Stimulated activated CD8-positive, alpha-beta memory T cell treated with anti-CD3 and anti-CD28 coated beads, Interleukin-15, amount 100 ng/mL, for 4 hours (primary cell): ENCODE measurements around the gene PSD4.
A peak's percentile ranks its signal among the peaks of the same experiment; 100 is the strongest.

Experiments
- DNase-seq, 2 donors: peaks; one replicate each; pipeline ENCODE4 v3.0.0-alpha.2; 2020; ENCODE audit warnings: low read depth in 2 of 2

The PSD4 gene

DNA sequence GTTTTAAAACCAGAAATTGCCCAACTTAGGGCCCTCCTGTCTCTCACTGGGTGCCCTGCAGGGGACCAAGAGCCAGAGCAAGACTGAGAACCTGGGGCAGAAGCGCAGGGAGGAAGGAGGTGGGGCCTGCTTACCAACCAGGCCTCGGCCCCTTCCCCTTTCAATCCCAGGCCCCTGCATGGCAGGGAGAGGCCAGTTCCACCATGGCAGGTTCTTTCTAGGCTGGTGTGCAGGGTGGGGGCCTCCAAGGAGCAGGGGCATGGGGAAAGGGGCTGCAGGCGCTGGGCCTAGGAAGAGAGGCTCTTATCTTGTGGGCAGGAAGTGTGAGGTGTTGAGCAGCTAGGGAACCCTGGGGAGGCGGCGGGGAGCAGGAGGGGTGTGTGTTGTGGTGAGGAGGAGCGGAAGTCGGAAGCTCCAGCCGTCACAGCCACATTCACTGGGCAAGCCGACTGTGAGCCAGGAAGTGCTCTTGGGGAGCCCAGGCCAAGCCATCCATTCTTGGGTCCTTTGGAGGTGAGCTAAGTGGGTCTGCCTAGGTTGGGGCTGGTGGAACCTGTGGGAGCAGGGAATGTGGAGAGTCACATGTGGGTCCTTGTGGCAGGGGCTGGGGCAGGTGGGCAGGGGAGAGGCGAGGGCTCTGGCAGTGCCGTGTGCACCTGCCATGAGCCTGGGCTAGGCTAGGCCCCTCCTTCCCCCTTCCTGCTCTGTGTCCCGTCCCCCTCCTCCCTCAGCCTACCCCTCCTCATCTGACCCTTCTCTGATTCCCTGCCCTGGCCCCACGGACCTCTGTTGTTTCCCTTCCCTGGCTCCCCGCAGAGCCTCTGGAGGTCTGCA, at the start of gene PSD4:
Gene PSD4, plus strand, starts transcription at position 430 of the 834 bp plus-strand sequence. CDS start 8,486 bp downstream, outside the sequence.
- DNase-seq, result peak; percentile 67 to 73

DNA sequence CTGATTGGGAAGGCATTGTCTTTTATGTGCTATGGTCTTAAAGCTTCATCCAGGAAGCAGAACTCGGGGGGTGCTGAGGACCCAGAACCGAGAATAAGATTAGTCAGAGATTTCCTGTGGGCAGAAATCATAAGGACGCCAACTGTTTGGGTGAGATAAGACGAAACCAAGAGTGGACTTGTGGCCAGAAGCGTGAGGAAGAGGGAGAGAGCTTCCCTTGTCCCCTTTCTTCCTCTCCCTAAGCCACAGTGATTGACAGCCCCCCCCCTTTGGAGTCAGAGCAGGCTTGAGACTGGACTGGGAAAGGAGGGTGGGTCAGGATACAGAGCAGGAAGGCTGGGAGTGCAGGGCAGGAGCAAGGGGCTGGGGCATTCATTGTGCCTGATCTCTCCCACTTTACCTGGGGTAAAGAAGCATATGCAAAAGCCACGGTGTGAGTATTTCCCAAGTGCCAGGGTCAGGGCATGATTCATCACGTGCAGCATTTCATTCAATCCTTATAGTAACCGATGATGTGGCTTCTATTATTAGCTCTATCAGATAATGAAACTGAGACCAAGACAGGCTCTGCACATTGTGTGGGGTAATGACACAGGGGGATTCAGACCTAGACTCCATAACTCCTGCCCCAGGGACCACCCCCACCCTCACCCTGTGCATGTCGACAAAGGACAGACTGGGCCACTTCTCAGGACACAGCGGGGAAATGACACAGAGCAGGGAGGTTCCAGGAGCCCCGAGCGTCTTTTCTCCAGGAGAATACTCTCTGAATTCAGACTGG, 49.4 kb upstream of the PSD4 start:
- no peak for DNase-seq

DNA sequence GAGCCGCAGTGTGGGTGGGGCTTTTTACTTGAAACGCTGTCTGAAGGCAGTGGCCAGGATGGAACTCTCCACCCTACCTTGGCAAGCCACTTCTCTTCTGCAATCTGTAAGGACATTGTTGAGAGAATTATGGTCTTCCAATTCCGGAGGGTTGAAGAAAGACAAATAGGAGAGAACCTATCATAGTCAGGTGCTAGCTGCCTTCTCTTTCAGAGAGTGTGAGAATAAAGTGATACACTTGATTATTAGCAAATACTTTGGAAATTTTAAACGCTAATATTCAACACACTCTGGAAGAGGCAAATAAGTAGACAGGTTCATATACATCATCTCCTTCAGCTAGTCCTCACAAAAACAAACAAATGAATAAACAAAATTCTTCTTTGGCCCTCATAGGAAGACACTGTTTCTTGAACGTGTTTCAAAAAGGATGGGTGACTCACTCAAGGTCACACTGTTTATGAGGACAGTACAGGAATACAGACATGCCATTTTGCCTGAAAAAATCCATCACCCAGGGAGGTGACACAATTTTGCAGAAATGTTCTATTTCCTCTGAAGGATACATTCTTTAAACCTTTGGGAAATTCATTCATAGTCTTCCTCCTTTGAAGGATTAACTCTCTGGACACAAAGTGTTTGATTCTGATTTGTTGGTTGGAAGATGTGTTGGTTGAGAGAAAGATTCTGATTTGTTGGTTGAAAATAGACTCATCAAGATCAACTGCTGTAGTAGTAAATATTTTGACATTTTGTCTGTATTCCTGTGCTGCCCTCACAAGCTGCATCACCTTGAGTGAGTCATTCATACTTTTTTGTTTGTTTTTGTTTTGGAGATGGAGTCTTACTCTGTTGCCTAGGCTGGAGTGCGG, 48.6 kb upstream of the PSD4 start:
- no peak for DNase-seq

DNA sequence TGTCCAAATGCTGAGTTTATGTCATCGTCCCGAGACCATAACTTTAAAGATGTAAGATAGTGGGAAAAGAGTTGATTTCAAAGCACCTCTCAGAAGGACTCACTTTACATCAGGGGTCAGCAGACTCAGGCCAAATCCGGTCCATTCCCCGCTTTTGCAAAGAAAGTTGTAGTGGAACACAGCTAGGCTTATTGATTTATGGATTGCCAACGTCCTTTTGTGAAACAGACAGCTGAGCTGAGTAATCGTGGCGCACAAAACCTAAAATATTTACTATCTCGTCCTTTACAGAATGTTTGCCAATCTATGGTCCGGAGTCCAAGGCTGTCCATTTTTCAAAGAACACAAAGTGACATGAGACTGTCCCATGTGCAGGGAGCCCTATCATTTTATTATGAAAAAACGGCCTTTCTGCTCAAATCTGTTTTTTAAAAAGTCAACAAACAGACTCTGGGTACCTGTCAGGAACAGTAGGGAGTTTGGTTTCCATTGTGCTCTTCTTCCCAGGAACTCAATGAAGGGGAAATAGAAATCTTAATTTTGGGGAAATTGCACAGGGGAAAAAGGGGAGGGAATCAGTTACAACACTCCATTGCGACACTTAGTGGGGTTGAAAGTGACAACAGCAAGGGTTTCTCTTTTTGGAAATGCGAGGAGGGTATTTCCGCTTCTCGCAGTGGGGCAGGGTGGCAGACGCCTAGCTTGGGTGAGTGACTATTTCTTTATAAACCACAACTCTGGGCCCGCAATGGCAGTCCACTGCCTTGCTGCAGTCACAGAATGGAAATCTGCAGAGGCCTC, 46.7 kb upstream of the PSD4 start, which contains the start of gene IL1RN:
Gene IL1RN, plus strand, starts transcription at position 754 of the 801 bp plus-strand sequence. Its CDS starts 27 bp downstream, at position 781.
- no peak for DNase-seq

DNA sequence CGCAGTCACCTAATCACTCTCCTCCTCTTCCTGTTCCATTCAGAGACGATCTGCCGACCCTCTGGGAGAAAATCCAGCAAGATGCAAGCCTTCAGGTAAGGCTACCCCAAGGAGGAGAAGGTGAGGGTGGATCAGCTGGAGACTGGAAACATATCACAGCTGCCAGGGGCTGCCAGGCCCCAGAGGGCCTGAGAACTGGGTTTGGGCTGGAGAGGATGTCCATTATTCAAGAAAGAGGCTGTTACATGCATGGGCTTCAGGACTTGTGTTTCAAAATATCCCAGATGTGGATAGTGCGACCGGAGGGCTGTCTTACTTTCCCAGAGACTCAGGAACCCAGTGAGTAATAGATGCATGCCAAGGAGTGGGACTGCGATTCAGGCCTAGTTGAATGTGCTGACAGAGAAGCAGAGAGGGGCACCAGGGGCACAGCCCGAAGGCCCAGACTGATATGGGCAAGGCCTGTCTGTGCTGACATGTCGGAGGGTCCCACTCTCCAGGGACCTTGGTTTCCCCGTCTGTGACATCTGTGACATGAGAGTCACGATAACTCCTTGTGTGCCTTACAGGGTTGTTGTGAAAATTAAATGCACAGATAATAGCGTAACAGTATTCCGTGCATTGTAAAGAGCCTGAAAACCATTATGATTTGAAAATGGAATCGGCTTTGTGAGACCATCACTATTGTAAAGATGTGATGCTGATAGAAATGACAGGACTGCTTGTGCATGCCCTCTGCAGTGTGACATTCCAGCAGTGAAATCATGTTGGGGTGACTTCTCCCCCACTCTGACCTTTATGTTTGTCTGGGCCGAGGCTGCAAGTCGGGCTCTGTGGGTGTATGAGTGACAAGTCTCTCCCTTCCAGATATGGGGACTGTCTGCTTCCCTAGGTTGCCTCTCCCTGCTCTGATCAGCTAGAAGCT, 45.9 kb upstream of the PSD4 start:
- DNase-seq, result no peak

DNA sequence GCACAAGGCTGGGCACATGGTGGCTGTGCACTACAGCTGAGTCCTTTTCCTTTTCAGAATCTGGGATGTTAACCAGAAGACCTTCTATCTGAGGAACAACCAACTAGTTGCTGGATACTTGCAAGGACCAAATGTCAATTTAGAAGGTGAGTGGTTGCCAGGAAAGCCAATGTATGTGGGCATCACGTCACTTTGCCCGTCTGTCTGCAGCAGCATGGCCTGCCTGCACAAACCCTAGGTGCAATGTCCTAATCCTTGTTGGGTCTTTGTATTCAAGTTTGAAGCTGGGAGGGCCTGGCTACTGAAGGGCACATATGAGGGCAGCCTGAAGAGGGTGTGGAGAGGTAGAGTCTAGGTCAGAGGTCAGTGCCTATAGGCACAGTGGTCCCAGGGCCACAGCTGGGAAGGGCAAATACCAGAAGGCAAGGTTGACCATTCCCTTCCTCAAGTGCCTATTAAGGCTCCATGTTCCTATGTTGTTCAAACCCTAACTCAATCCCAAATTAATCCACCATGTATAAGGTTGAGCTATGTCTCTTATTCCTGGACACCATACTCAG, 44.2 kb upstream of the PSD4 start:
- DNase-seq, result no peak

DNA sequence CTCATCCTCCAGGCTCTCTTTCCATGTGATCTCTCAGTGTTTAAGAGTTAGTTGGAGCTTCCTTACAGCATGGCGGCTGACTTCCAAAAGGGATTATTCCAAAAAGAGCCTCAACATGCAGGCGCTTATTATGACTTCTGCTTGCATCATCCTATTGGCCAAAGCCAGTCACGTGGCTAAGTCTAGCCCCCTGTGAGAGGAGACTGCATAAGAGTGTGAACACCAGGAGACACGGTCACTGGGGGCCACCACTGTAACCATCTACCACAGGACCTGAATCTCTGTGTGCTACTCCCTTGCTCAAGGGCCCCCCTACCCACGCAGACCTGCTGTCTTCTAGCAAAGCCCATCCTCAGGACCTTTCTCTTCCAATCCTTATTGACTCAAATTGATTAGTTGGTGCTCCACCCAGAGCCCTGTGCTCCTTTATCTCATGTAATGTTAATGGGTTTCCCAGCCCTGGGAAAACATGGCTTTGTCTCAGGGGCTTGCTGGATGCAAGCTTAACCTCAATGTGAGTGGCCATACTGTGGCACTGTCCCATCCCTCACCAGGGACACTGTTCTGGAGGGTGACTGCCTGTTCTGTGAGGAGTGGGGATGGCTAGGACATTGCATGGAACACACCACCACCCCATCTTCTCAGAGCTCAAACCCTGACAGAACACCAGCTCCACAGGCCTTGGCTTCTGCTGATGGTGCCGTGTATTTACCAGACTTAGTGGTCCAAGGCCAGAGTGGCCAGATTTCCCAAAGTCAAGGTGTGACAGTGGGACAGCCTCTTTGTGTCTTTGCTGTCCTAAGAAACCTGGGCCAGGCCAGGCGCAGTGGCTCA, 42.2 kb upstream of the PSD4 start:
- no peak for DNase-seq

DNA sequence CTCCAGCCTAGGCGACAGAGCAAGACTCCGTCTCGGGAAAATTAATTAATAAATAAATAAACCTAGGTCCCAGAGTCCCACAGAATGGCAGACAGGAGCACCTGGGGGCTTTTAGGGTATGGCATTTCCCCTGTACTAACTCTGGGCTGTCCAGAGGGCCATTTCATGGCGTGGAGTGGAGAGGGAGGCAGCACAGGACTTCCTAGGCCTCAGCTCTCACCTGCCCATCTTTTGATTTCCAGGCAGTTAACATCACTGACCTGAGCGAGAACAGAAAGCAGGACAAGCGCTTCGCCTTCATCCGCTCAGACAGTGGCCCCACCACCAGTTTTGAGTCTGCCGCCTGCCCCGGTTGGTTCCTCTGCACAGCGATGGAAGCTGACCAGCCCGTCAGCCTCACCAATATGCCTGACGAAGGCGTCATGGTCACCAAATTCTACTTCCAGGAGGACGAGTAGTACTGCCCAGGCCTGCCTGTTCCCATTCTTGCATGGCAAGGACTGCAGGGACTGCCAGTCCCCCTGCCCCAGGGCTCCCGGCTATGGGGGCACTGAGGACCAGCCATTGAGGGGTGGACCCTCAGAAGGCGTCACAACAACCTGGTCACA, 41.3 kb upstream of the PSD4 start:
- no peak for DNase-seq

DNA sequence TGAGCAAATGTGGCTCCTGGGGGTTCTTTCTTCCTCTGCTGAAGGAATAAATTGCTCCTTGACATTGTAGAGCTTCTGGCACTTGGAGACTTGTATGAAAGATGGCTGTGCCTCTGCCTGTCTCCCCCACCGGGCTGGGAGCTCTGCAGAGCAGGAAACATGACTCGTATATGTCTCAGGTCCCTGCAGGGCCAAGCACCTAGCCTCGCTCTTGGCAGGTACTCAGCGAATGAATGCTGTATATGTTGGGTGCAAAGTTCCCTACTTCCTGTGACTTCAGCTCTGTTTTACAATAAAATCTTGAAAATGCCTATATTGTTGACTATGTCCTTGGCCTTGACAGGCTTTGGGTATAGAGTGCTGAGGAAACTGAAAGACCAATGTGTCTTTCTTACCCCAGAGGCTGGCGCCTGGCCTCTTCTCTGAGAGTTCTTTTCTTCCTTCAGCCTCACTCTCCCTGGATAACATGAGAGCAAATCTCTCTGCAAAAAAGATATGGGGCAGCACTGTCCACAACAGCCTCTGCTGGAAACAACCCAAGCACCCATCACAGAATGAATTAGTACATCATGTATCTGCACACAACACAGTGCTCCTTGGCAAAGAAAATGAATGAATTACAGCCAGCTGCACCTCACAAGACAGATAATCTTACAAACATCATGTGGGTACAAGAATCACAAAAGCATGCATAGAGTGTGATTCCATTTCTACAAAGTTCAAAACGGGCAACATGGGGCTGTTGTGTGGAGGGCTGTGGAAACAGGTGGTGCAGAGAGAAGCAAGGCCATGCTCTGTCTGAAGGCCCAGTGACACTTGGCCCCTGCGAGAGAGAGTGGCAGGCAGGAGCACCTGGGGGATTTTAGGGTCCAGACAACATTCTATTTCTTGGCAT, 39.8 kb upstream of the PSD4 start:
- no peak for DNase-seq

DNA sequence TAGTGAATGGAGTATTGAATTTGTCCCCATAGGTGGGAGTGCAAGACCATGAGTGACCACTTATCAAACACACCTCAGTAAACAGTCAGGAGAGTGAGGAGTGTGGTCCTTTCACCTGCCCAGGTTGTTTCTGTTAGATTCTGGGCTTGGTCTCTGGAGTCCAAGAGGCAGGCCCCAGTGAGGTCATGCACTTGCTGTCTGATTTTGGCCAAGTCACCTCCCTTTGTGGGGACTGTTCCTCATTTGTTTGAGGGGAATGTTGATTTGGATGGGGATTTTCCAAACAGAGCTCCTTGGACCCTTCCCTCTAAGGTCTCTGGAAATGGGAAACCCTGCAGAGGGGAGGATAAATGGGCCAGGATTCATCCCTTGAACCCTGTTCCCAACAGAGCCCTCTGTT, 39.1 kb upstream of the PSD4 start:
- no peak for DNase-seq

DNA sequence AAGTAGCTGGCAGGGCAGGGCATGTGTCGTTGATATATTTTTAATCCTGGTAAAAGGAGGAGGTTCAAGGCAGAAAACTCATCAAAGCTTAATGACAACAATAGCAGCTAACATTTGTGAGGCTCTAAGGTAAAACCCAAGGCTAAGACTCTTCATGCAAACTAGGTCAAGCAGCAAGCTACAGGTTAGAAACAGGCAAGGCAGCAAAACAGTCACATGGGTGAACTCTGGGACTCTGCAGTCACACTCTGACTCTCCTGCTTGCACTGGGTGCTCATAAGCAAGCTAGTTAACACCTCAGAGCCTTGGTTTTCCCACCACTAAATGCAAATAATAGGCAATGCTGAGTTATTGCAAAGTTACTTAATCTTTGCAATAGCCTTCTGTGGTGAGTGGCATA, 38.5 kb upstream of the PSD4 start:
- no peak for DNase-seq

DNA sequence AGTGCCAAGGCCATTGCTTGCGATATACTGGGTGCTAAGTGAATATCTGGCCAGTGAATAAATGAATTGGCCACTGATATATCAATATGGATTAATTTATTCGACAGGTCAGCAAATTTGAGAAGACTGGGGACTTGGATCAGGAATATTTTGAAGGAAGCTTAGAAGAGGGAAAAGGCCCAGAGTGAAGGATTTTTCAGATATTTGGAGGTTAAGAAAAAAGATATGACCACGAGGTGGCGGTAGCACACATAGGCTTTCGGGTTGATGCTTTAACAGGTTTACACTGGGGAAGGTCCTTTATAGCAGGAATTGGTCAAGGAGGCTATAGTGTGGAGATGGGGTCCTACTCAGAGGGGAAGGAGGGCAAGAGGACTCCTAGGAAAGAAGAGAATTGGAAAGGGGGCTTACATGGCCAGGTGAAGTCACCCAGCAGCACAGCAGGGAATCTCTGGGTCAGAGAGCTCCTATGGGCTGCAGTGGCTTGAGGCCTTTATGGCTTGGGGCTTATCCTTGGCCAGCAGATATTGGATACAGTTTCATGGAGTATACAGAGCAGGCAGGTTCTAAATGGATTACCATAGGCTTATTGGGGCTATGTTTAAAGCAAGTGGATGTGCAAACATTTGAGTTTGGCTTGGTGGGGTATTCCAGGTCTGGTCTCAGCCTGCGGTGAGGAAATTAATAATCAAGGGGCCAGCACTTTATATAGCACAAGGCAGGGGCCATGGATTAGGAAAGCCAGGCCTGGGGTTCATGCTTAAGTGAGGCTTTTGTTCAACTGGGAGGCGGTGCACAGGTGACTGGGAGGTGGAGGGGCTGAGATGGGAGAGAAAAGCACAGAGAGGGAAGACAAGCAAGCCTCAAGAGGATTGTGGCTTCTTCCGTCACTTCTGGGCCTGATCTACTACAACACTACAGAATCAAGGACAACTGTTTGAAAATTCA, 36.7 kb upstream of the PSD4 start:
- no peak for DNase-seq

DNA sequence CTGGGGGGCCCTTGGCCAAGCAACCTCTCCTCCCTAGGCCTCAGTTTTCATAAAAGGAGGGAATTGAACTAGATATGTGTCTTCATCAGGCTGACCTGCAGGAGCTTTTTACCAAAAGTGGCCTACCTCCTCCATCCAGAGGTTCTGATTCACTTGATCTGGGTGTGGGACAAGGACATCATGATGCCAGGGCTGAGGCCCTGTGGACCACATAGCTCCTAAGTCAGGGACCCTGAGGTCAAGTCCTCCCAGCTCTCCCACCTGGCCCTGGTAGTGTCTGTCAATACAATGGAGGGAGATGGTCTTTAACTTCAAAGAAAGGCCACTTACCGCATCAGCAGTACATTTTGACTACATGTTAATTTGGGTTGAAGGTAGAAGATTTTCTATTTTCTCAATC, 35.9 kb upstream of the PSD4 start:
- no peak for DNase-seq

DNA sequence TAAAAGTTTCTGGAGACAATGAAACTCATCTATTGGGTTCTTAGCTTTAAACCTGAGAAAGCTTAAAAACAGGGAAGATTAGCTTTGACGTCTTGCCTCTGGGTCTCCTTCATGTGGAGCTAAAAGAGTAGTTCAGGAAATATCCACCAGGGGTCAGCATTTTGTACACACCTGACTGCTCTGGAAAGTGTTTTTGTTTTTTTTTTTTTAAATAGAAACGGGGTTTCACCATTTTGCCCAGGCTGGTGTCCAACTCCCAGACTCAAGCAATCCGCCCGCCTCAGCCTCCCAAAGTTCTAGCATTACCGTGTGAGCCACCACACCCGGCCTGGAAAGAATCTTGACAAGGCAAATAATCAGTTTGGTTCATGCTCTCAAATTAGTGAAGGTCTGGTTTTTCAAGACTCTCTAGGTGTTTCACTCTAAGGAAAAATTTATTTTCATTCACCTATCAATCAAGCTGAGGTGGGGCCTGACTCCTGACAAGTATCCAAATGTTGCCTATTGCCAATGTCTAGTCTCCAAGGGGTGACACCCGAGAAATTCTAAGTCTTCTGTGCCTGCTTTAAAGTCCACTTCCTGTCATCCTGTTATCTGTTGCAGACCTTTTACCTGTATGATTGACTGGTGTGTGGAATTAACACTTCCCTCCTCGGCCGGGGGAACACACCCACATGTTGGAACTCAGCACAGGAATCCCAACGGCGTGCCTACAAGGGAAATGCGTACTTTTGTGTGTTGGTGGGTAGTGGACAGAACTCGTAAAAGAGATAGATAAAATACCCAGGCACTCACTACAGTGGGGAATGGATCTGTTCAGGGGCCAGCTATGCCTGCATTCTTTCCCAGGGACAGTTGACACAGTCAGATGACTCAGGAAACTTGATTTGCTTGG, 35.1 kb upstream of the PSD4 start:
- DNase-seq, result no peak

DNA sequence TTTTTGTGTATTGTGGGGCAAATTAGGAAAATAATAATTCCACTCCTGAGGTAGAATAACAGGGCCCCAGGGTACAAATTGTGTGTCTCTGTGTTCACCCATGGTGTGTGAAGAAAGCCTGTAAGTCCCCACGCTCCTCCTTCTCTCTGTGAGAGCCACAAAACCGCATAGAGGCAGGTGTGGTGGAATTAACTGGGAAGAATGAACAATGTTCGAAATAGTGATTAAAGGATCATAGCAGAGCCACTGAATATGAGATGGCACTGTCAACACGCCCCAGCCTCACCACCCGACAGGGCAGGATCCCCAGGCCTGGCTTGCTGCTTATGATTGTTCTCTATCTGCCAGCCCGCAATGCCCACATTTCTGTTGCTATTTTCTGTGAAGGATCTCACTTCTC, 32.3 kb upstream of the PSD4 start:
- no peak for DNase-seq
